ENCODE results near the gene SH3BP1.

Gene SH3BP1

DNA sequence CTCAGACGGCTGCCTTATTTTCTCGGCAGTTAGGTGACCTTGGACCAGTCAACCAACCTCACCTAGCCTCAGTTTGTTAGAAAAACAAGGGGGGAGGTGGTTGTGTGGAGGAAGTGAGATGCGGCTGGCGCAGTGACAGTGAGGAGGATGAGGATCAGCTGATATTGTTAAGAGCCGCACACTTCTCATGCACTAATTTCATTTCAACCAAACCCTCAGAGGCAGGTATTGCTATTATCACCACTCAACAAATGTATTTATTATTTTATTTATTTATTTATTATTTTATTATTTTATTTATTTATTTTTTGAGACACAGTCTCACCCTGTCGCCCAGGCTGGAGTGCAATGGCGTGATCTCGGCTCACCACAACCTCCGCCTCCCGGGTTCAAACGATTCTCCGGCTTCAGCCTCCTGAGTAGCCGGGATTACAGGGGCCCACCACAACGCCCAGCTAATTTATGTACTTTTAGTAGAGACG, 38.1 kb downstream of the SH3BP1 start:
- no peaks in the 10 kb centered on the region for H3K9me3 ChIP-seq (ENCODE audit: control insufficient read depth, low read length)
- no peak overlapping the region for H3K18ac ChIP-seq (ENCODE audit: low read depth in 1 of 2, low read length in 2 of 2)
- H4K91ac ChIP-seq (ENCODE audit: low read length): no peak overlapping the region
- H3K14ac ChIP-seq (ENCODE audit: low read length in 2 of 2): no peak overlapping the region
- no peak for DNase-seq
- peaks cover 22 to 23% of the 10 kb centered on the region in 2 experiments for H3K36me3 ChIP-seq (ENCODE audit: control insufficient read depth in 1 of 2, insufficient read depth in 2 of 2, low read depth in 1 of 2, low read length in 2 of 2)
- no peak overlapping the region for H2BK120ac ChIP-seq (ENCODE audit: low read depth, low read length)
- peaks cover 36% of the 10 kb centered on the region for H3K4me1 ChIP-seq (ENCODE audit: control insufficient read depth, insufficient read depth, low read depth, low read length)
- H4K8ac ChIP-seq (ENCODE audit: low read length): no peak overlapping the region
- H3K4me2 ChIP-seq (ENCODE audit: low read length, poor library complexity, severe bottlenecking): peak overlapping the region; percentile 36
- peak overlapping the region; percentile 30 to 100 for H3K4me3 ChIP-seq (ENCODE audit: insufficient read depth in 1 of 2, low read depth in 1 of 2, low read length in 2 of 2)
- no peak overlapping the region for H2AK5ac ChIP-seq (ENCODE audit: low read length, severe bottlenecking)
- no peak overlapping the region for H2AFZ ChIP-seq (ENCODE audit: low read depth, low read length)
- no peak overlapping the region for H3K23ac ChIP-seq (ENCODE audit: low read length in 2 of 2)
- no peaks in the 10 kb centered on the region for H3K27me3 ChIP-seq (ENCODE audit: control insufficient read depth in 1 of 2, insufficient read depth in 1 of 2, low read length in 2 of 2)
- no peak overlapping the region for H2BK12ac ChIP-seq (ENCODE audit: low read length in 2 of 2)
- 64% methylated on average over 12 of the region's 15 CpGs for WGBS
- H3K79me1 ChIP-seq (replicated peaks; ENCODE audit: low read length, poor library complexity, severe bottlenecking): peaks cover 3% of the 10 kb centered on the region
- H3K9ac ChIP-seq (ENCODE audit: low read length): peak overlapping the region; percentile 89
- no peak overlapping the region for H2BK5ac ChIP-seq (ENCODE audit: low read depth, low read length, poor library complexity, severe bottlenecking)
- peak overlapping the region; percentile 31 for H3K27ac ChIP-seq (ENCODE audit: low read length, poor library complexity, severe bottlenecking)
- H3K4ac ChIP-seq (ENCODE audit: low read depth in 1 of 2, low read length in 2 of 2): no peak overlapping the region
- no peak overlapping the region for H2BK15ac ChIP-seq (ENCODE audit: low read depth, poor library complexity, severe bottlenecking)

DNA sequence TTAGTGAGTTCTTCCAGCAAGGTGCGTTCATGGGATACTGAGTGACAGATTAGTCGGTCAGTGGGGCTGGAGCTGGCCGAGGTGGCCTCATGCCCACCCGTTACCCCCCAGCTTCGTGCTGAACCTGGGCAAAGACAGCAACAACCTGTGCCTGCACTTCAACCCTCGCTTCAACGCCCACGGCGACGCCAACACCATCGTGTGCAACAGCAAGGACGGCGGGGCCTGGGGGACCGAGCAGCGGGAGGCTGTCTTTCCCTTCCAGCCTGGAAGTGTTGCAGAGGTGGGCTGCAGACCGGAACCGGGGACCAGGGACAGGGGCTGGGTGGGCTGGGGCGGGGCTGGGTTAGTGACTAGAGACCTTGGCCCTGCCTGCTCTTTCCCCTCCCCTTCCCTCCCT, 38.9 kb downstream of the SH3BP1 start:
- Histone ChIP-seq H2AK5ac (ENCODE audit: low read length, severe bottlenecking) (peak overlapping the region; percentile 17), H3K4ac (ENCODE audit: low read depth in 1 of 2, low read length in 2 of 2) (no peak overlapping the region), H3K79me1 (replicated peaks; ENCODE audit: low read length, poor library complexity, severe bottlenecking) (no peaks in the 10 kb centered on the region), H3K36me3 (ENCODE audit: control insufficient read depth in 1 of 2, insufficient read depth in 2 of 2, low read depth in 1 of 2, low read length in 2 of 2) (peaks cover 22 to 23% of the 10 kb centered on the region in 2 experiments), H3K27ac (ENCODE audit: low read length, poor library complexity, severe bottlenecking) (peak overlapping the region; percentile 13), H2BK5ac (ENCODE audit: low read depth, low read length, poor library complexity, severe bottlenecking) (no peak overlapping the region), H3K23ac (ENCODE audit: low read length in 2 of 2) (no peak overlapping the region), H3K4me2 (ENCODE audit: low read length, poor library complexity, severe bottlenecking) (no peak overlapping the region), H4K8ac (ENCODE audit: low read length) (no peak overlapping the region), H2BK120ac (ENCODE audit: low read depth, low read length) (no peak overlapping the region), H2BK12ac (ENCODE audit: low read length in 2 of 2) (peak overlapping the region in 1 of 2 experiments; percentile 40), H2AFZ (ENCODE audit: low read depth, low read length) (no peak overlapping the region), H4K91ac (ENCODE audit: low read length) (no peak overlapping the region), H2BK15ac (ENCODE audit: low read depth, poor library complexity, severe bottlenecking) (no peak overlapping the region), H3K27me3 (ENCODE audit: control insufficient read depth in 1 of 2, insufficient read depth in 1 of 2, low read length in 2 of 2) (no peaks in the 10 kb centered on the region), H3K4me1 (ENCODE audit: control insufficient read depth, insufficient read depth, low read depth, low read length) (peaks cover 36% of the 10 kb centered on the region), H3K14ac (ENCODE audit: low read length in 2 of 2) (peak overlapping the region in 1 of 2 experiments; percentile 75), H3K18ac (ENCODE audit: low read depth in 1 of 2, low read length in 2 of 2) (peak overlapping the region in 1 of 2 experiments; percentile 71), H3K9ac (ENCODE audit: low read length) (peak overlapping the region; percentile 89), H3K4me3 (ENCODE audit: insufficient read depth in 1 of 2, low read depth in 1 of 2, low read length in 2 of 2) (peak overlapping the region; percentile 12 to 100), H3K9me3 (ENCODE audit: control insufficient read depth, low read length) (no peaks in the 10 kb centered on the region)
- DNase-seq: no peak
- WGBS: 90% methylated on average over 14 of the region's 18 CpGs

DNA sequence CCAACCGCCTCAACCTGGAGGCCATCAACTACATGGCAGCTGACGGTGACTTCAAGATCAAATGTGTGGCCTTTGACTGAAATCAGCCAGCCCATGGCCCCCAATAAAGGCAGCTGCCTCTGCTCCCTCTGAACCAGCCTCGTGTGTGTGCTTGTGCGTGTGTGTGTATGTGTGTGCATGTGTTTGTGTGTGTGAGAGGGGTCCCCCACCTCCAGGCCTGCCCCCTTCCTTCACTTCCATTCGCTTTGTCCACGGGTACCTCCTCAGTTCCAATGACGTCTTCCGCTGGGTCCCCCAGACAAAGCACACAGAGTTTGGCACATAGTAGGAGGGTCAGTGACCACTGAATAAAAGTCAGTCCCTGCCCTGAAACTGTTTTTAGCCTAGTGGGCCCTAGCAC, 40.2 kb downstream of the SH3BP1 start:
- Histone ChIP-seq H2AK5ac (ENCODE audit: low read length, severe bottlenecking) (no peak overlapping the region), H3K18ac (ENCODE audit: low read depth in 1 of 2, low read length in 2 of 2) (no peak overlapping the region), H3K4ac (ENCODE audit: low read depth in 1 of 2, low read length in 2 of 2) (no peak overlapping the region), H3K4me3 (ENCODE audit: insufficient read depth in 1 of 2, low read depth in 1 of 2, low read length in 2 of 2) (peak overlapping the region in 1 of 2 experiments; percentile 9), H3K9me3 (ENCODE audit: control insufficient read depth, low read length) (no peaks in the 10 kb centered on the region), H3K4me1 (ENCODE audit: control insufficient read depth, insufficient read depth, low read depth, low read length) (peaks cover 34% of the 10 kb centered on the region), H2AFZ (ENCODE audit: low read depth, low read length) (no peak overlapping the region), H3K9ac (ENCODE audit: low read length) (peak overlapping the region; percentile 27), H2BK5ac (ENCODE audit: low read depth, low read length, poor library complexity, severe bottlenecking) (no peak overlapping the region), H3K4me2 (ENCODE audit: low read length, poor library complexity, severe bottlenecking) (no peak overlapping the region), H3K14ac (ENCODE audit: low read length in 2 of 2) (peak overlapping the region in 1 of 2 experiments; percentile 46), H4K8ac (ENCODE audit: low read length) (no peak overlapping the region), H2BK12ac (ENCODE audit: low read length in 2 of 2) (no peak overlapping the region), H3K23ac (ENCODE audit: low read length in 2 of 2) (no peak overlapping the region), H4K91ac (ENCODE audit: low read length) (no peak overlapping the region), H3K36me3 (ENCODE audit: control insufficient read depth in 1 of 2, insufficient read depth in 2 of 2, low read depth in 1 of 2, low read length in 2 of 2) (peaks cover 22 to 23% of the 10 kb centered on the region in 2 experiments), H3K27me3 (ENCODE audit: control insufficient read depth in 1 of 2, insufficient read depth in 1 of 2, low read length in 2 of 2) (no peaks in the 10 kb centered on the region), H3K27ac (ENCODE audit: low read length, poor library complexity, severe bottlenecking) (peak overlapping the region; percentile 34), H2BK15ac (ENCODE audit: low read depth, poor library complexity, severe bottlenecking) (no peak overlapping the region), H3K79me1 (replicated peaks; ENCODE audit: low read length, poor library complexity, severe bottlenecking) (no peaks in the 10 kb centered on the region), H2BK120ac (ENCODE audit: low read depth, low read length) (no peak overlapping the region)
- DNase-seq: no peak
- WGBS: 93% methylated on average over 7 of the region's 8 CpGs

DNA sequence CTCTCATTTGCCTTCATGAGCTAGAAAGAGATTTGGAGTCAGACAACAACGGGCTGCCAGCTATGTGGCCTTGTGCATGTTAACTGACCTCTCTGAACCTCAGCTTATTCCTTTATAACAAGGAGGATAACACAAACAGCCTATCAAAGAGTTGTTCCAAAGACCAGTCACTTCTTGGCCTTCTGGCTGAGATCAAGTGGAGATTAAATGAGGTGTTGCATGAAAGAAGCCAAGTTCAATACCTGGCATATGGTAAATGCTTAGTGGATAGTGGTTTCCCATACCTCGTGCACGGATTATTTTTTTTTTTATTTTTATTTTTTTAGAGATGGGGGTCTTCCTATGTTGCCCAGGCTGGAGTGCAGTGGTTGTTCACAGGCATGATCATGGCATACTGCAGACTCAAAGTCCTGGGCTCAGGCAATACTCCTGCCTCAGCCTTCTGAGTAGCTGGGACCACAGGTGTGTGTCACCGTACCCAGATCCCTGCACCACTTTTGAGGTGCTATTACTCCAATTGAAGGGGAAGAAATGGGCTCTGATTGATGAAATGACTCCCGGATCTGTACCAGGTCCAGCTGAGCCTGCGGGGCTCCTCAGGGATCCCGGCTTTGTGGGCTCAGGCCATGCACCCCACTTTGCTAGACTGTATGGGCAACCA, 40.9 kb downstream of the SH3BP1 start:
- no peak overlapping the region for H3K18ac ChIP-seq (ENCODE audit: low read depth in 1 of 2, low read length in 2 of 2)
- H3K23ac ChIP-seq (ENCODE audit: low read length in 2 of 2): no peak overlapping the region
- no peak overlapping the region for H4K8ac ChIP-seq (ENCODE audit: low read length)
- H3K14ac ChIP-seq (ENCODE audit: low read length in 2 of 2): no peak overlapping the region
- H3K4me2 ChIP-seq (ENCODE audit: low read length, poor library complexity, severe bottlenecking): no peak overlapping the region
- H3K4ac ChIP-seq (ENCODE audit: low read depth in 1 of 2, low read length in 2 of 2): no peak overlapping the region
- peaks cover 28% of the 10 kb centered on the region for H3K4me1 ChIP-seq (ENCODE audit: control insufficient read depth, insufficient read depth, low read depth, low read length)
- H3K9me3 ChIP-seq (ENCODE audit: control insufficient read depth, low read length): no peaks in the 10 kb centered on the region
- H3K4me3 ChIP-seq (ENCODE audit: insufficient read depth in 1 of 2, low read depth in 1 of 2, low read length in 2 of 2): no peak overlapping the region
- H3K27me3 ChIP-seq (ENCODE audit: control insufficient read depth in 1 of 2, insufficient read depth in 1 of 2, low read length in 2 of 2): no peaks in the 10 kb centered on the region
- no peak for DNase-seq
- H3K79me1 ChIP-seq (replicated peaks; ENCODE audit: low read length, poor library complexity, severe bottlenecking): no peaks in the 10 kb centered on the region
- no peak overlapping the region for H2BK120ac ChIP-seq (ENCODE audit: low read depth, low read length)
- 91% methylated on average over 7 of the region's 7 CpGs for WGBS
- H3K9ac ChIP-seq (ENCODE audit: low read length): peak overlapping the region; percentile 27
- H2BK15ac ChIP-seq (ENCODE audit: low read depth, poor library complexity, severe bottlenecking): no peak overlapping the region
- H2AK5ac ChIP-seq (ENCODE audit: low read length, severe bottlenecking): no peak overlapping the region
- H4K91ac ChIP-seq (ENCODE audit: low read length): no peak overlapping the region
- H3K36me3 ChIP-seq (ENCODE audit: control insufficient read depth in 1 of 2, insufficient read depth in 2 of 2, low read depth in 1 of 2, low read length in 2 of 2): peaks cover 22 to 23% of the 10 kb centered on the region in 2 experiments
- peak overlapping the region in 1 of 2 experiments; percentile 15 for H2BK12ac ChIP-seq (ENCODE audit: low read length in 2 of 2)
- no peak overlapping the region for H2BK5ac ChIP-seq (ENCODE audit: low read depth, low read length, poor library complexity, severe bottlenecking)
- no peak overlapping the region for H2AFZ ChIP-seq (ENCODE audit: low read depth, low read length)
- peak overlapping the region; percentile 3 for H3K27ac ChIP-seq (ENCODE audit: low read length, poor library complexity, severe bottlenecking)
